Measurements from ENCODE around the gene NUP43. TPM values are rescaled to one million over a fixed set of nuclear protein-coding genes. Genes with fewer than 3 reads are reported as not detected.

NUP43 gene
- total and polyA plus RNA-seq, 2 experiments from 2014 or later: 14.1 to 55.8 TPM

GRCh38 chr6:149777624-149778023 lies 31.3 kb upstream of the NUP43 start:
- Histone ChIP-seq H3K9me3 (ENCODE audit: low read depth) (no peaks in the 10 kb centered on the region), H3K4me3 (no peak overlapping the region), H3K4me1 (ENCODE audit: low read depth) (no peaks in the 10 kb centered on the region), H3K27me3 (no peaks in the 10 kb centered on the region), H3K27ac (no peak overlapping the region), H3K36me3 (peaks cover 8% of the 10 kb centered on the region)
- DNase-seq (ENCODE audit: low read depth in 1 of 2, low spot score in 1 of 2): no peak
- no peak for TF ChIP-seq CTCF (IDR thresholded peaks at IDR 0.05; ENCODE audit: low read depth, low read length)

DNA sequence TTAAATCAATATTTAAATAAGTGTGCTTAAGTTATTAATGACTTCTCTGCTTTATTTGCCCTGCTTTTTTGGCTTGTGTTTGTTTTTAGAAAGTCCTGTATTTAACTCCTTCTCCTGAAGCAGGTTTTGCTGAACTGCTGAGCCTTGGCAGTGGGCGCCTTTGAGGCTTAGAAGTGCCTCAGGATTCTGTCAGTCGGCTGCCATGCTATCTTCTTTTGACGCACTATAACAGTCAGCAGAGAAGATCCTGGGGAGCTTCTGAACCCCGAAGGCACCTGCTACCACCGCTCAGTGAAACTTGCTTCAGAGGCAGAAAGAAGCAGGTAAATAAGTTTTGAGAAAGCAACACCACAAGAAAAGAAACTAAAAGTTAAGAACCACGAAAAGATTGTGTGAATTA lies 25.6 kb upstream of the NUP43 start:
- H3K4me1 ChIP-seq (ENCODE audit: low read depth): no peaks in the 10 kb centered on the region
- no peak overlapping the region for H3K27ac ChIP-seq
- H3K4me3 ChIP-seq: no peak overlapping the region
- H3K27me3 ChIP-seq: no peaks in the 10 kb centered on the region
- H3K36me3 ChIP-seq: peaks cover 23% of the 10 kb centered on the region
- no peak for DNase-seq (ENCODE audit: low read depth in 1 of 2, low spot score in 1 of 2)
- TF ChIP-seq CTCF (IDR thresholded peaks at IDR 0.05; ENCODE audit: low read depth, low read length): no peak
- no peaks in the 10 kb centered on the region for H3K9me3 ChIP-seq (ENCODE audit: low read depth)

GRCh38 chr6:149771185-149771584 lies 24.9 kb upstream of the NUP43 start:
- TF ChIP-seq CTCF (IDR thresholded peaks at IDR 0.05; ENCODE audit: low read depth, low read length): no peak
- H3K4me1 ChIP-seq (ENCODE audit: low read depth): no peaks in the 10 kb centered on the region
- no peak overlapping the region for H3K27ac ChIP-seq
- H3K27me3 ChIP-seq: no peaks in the 10 kb centered on the region
- H3K9me3 ChIP-seq (ENCODE audit: low read depth): peaks cover 2% of the 10 kb centered on the region
- no peak for DNase-seq (ENCODE audit: low read depth in 1 of 2, low spot score in 1 of 2)
- H3K4me3 ChIP-seq: no peak overlapping the region
- peaks cover 25% of the 10 kb centered on the region for H3K36me3 ChIP-seq

GRCh38 chr6:149769676-149770075 lies 23.3 kb upstream of the NUP43 start:
- no peak for TF ChIP-seq CTCF (IDR thresholded peaks at IDR 0.05; ENCODE audit: low read depth, low read length)
- no peaks in the 10 kb centered on the region for H3K4me1 ChIP-seq (ENCODE audit: low read depth)

GRCh38 chr6:149766156-149766769 lies 19.9 kb upstream of the NUP43 start:
- Histone ChIP-seq H3K36me3 (peaks cover 7% of the 10 kb centered on the region), H3K4me3 (no peak overlapping the region), H3K4me1 (ENCODE audit: low read depth) (no peaks in the 10 kb centered on the region), H3K27ac (no peak overlapping the region), H3K27me3 (no peaks in the 10 kb centered on the region), H3K9me3 (ENCODE audit: low read depth) (peaks cover 3% of the 10 kb centered on the region)
- no peak for TF ChIP-seq CTCF (IDR thresholded peaks at IDR 0.05; ENCODE audit: low read depth, low read length)
- peak in 1 of 2 donors; percentile 91 for DNase-seq (ENCODE audit: low read depth in 1 of 2, low spot score in 1 of 2)

More at GRCh38 chr6:149769676-149770075, 23.3 kb upstream of the NUP43 start:
- no peak for DNase-seq (ENCODE audit: low read depth in 1 of 2, low spot score in 1 of 2)
- Histone ChIP-seq H3K27ac (no peak overlapping the region), H3K9me3 (ENCODE audit: low read depth) (peaks cover 3% of the 10 kb centered on the region), H3K36me3 (peaks cover 27% of the 10 kb centered on the region), H3K4me3 (no peak overlapping the region), H3K27me3 (no peaks in the 10 kb centered on the region)
